Activated naive CD4-positive, alpha-beta T cell treated with anti-CD3 and anti-CD28 coated beads for 36 hours (primary cell): ENCODE data around the gene OR5A1. TPM values are rescaled to one million over a fixed set of nuclear protein-coding genes. Genes with fewer than 3 reads are reported as not detected.

Experiments used
- total RNA-seq, 2 experiments: library from RNA; stranded (reverse); gene quantifications; one replicate each; pipeline ENCODE4 v1.2.3, GENCODE V29; 2021

The OR5A1 gene
- total RNA-seq, 2 experiments from 2014 or later = not detected

Other genes starting within 250 kb of the OR5A1 start
- not detected for gene MPEG1, start 223.5 kb upstream of the OR5A1 start, total RNA-seq
- not detected for gene OR5AN1, start 77.6 kb upstream of the OR5A1 start, total RNA-seq
- gene OR5A2, start 10.1 kb upstream of the OR5A1 start, total RNA-seq = not detected
- gene OR4D6, start 20.5 kb downstream of the OR5A1 start, total RNA-seq = not detected
- not detected for gene OR4D10, start 36.8 kb downstream of the OR5A1 start, total RNA-seq
- gene OR4D11, start 67.1 kb downstream of the OR5A1 start, total RNA-seq = not detected
- not detected for gene OR4D9, start 75.1 kb downstream of the OR5A1 start, total RNA-seq
- 10 to 100 TPM; 33.9 to 37.0 TPM for gene OSBP, start 179.3 kb downstream of the OR5A1 start, total RNA-seq
- gene PATL1, start 232.6 kb downstream of the OR5A1 start, total RNA-seq = 10 to 100 TPM; 56.7 to 56.8 TPM